Esophagus muscularis mucosa (tissue), 3 donors: ENCODE data around the gene TFPI.

Experiments
- POLR2AphosphoS5 ChIP-seq, 2 donors: sonication (generic); formaldehyde crosslinking; IDR thresholded peaks; one replicate each; pipeline ENCODE4 v1.6.1; 2017; ENCODE audit warnings: antibody characterized with exemption in 2 of 2
- TF ChIP-seq, protein P1 (sequence below), 3 experiments: fragments of 200-600 bp in 2 of 3; fragments of 450-650 bp in 1 of 3; sonication (generic) in 2 of 3; IDR thresholded peaks; one replicate each; pipeline ENCODE4 v1.5.1; 2017 to 2019; ENCODE audit warnings: antibody characterized with exemption in 3 of 3, mild to moderate bottlenecking in 2 of 3, moderate library complexity in 1 of 3

DNA sequence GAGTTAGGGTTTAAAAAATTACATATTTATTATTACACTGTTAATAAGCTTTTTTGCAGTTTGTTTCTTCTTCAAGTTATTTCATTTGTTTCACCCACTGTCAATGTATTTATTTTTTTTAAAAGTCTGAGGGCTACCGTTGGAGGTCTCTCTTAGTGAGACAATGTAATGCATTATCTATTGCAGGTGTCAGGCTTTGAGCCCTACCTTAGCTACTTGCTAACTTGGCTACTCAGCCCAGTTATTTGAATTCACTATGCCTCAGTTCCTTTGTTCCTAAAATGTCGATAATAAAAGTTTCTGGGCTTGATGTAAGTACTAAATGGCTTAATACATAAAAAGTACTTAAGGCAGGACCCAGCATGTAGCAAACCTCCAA is 458 bp upstream of the TFPI start:
- TF ChIP-seq, protein P1, sequence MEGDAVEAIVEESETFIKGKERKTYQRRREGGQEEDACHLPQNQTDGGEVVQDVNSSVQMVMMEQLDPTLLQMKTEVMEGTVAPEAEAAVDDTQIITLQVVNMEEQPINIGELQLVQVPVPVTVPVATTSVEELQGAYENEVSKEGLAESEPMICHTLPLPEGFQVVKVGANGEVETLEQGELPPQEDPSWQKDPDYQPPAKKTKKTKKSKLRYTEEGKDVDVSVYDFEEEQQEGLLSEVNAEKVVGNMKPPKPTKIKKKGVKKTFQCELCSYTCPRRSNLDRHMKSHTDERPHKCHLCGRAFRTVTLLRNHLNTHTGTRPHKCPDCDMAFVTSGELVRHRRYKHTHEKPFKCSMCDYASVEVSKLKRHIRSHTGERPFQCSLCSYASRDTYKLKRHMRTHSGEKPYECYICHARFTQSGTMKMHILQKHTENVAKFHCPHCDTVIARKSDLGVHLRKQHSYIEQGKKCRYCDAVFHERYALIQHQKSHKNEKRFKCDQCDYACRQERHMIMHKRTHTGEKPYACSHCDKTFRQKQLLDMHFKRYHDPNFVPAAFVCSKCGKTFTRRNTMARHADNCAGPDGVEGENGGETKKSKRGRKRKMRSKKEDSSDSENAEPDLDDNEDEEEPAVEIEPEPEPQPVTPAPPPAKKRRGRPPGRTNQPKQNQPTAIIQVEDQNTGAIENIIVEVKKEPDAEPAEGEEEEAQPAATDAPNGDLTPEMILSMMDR (IDR thresholded peaks at IDR 0.05): no peak
- TF ChIP-seq POLR2AphosphoS5 (IDR thresholded peaks at IDR 0.05): no peak
